DLD1 (cell line): ENCODE data around the gene ZNF672.
"Not testable (repeated sequence)": the region's sequence is repeated elsewhere in the genome, so short reads cannot be mapped to it uniquely, and the experiment has no call there.

ENCODE experiments used
- in situ Hi-C: cut with HindIII; loops from 2 replicates; pipeline ENCODE4 v1.10.0; 2017; ENCODE audit warnings: low sequenced_read_pairs

Gene ZNF672

GRCh38 chr1:248837781-248838356, at the start of gene ZNF672:
Gene ZNF672, plus strand, starts transcription at chr1:248838224. Its CDS starts 9,051 bp downstream, at chr1:248847275.
- in situ Hi-C loops: no loop called here

- in situ Hi-C loops: no loop called here
These were observed 49.7 kb upstream of the ZNF672 start for GRCh38 chr1:248788327-248788726.

- in situ Hi-C loops: not testable (repeated sequence)
These were observed 48.7 kb upstream of the ZNF672 start for GRCh38 chr1:248789337-248789736.

GRCh38 chr1:248790456-248790855, 47.6 kb upstream of the ZNF672 start:
- in situ Hi-C loops: no loop called here

GRCh38 chr1:248791010-248791409, 47.0 kb upstream of the ZNF672 start:
- in situ Hi-C loops: no loop called here

- in situ Hi-C loops: no loop called here
These were observed 45.7 kb upstream of the ZNF672 start for GRCh38 chr1:248792342-248792741.

- in situ Hi-C loops: no loop called here
These were observed 44.4 kb upstream of the ZNF672 start for GRCh38 chr1:248793592-248793991.

GRCh38 chr1:248794663-248795062, 43.4 kb upstream of the ZNF672 start:
- in situ Hi-C loops: not testable (repeated sequence)

GRCh38 chr1:248798791-248799190, 39.2 kb upstream of the ZNF672 start:
- in situ Hi-C loops: no loop called here

- in situ Hi-C loops: no loop called here
These were observed 37.6 kb upstream of the ZNF672 start for GRCh38 chr1:248800459-248800858.

GRCh38 chr1:248802454-248802853, 35.6 kb upstream of the ZNF672 start:
- in situ Hi-C loops: no loop called here

GRCh38 chr1:248803501-248803900, 34.5 kb upstream of the ZNF672 start:
- in situ Hi-C loops: not testable (repeated sequence)

GRCh38 chr1:248804771-248805681, 33.0 kb upstream of the ZNF672 start:
- in situ Hi-C loops: no loop called here

- in situ Hi-C loops: no loop called here
These were observed 32.1 kb upstream of the ZNF672 start for GRCh38 chr1:248805876-248806275.

- in situ Hi-C loops: no loop called here
These were observed 30.8 kb upstream of the ZNF672 start for GRCh38 chr1:248807067-248807737.

- in situ Hi-C loops: no loop called here
These were observed 29.1 kb upstream of the ZNF672 start for GRCh38 chr1:248808876-248809275.

GRCh38 chr1:248810000-248810726, 27.9 kb upstream of the ZNF672 start:
- in situ Hi-C loops: no loop called here

GRCh38 chr1:248810727-248811513, 27.1 kb upstream of the ZNF672 start:
- in situ Hi-C loops: no loop called here

GRCh38 chr1:248811514-248812490, 26.2 kb upstream of the ZNF672 start:
- in situ Hi-C loops: no loop called here
